HuH-7.5 (cell line): ENCODE results near the gene GALNTL6.
"Not testable (repeated sequence)": the region's sequence is repeated elsewhere in the genome, so short reads cannot be mapped to it uniquely, and the experiment has no call there.

ENCODE experiments used
- DNase-seq: peaks from one replicate; pipeline ENCODE4 v3.0.0; 2011; ENCODE audit warnings: low spot score

The GALNTL6 gene

DNA sequence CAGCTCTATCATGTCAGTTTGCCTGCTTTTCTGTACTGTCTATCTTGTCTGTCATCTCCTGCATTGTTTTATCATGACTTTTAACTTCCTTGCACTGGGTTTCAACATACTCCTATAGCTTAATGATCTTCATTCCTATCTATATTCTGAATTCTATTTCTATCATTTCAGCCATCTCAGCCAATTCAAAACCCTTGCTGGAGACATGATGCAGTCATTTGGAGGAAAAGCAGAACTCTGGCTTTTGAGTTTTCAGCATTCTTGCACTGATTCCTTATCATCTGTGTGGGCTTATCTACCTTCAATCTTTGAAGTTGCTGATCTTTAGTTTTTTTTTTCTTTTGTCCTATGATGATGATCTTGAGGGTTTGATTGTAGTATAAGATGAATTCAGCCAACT, 861.6 kb downstream of the GALNTL6 start:
- no peak for DNase-seq

- no peak for DNase-seq
These were observed 862.0 kb downstream of the GALNTL6 start for GRCh38 chr4:172675232-172675631.

- DNase-seq, result no peak
These were observed 867.5 kb downstream of the GALNTL6 start for GRCh38 chr4:172680691-172681090.

GRCh38 chr4:172683021-172683420, 869.8 kb downstream of the GALNTL6 start:
- no peak for DNase-seq

- DNase-seq, result no peak
These were observed 872.8 kb downstream of the GALNTL6 start for GRCh38 chr4:172686021-172686420.

DNA sequence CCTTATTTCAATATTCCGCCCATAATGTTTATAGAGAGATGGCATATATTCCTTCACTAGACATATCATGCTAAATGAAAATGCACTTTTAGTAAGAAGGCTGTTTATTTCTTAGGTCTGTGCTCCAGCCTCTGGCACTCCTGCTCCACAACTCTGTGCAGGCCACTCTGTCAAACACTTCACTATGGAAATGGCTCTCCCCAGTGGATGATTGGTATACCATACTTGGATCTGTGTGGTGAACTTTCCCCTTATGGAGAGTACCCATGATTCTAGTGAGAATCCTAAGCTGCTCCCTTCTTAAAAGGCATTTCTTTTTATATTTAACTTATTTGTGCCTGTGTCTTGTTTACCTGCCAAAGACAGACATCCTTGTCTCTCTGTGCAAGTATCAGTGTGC, 875.3 kb downstream of the GALNTL6 start:
- no peak for DNase-seq

- no peak for DNase-seq
These were observed 878.3 kb downstream of the GALNTL6 start for GRCh38 chr4:172691552-172691951.

- DNase-seq, result no peak
These were observed 879.5 kb downstream of the GALNTL6 start for GRCh38 chr4:172692701-172693100.

DNA sequence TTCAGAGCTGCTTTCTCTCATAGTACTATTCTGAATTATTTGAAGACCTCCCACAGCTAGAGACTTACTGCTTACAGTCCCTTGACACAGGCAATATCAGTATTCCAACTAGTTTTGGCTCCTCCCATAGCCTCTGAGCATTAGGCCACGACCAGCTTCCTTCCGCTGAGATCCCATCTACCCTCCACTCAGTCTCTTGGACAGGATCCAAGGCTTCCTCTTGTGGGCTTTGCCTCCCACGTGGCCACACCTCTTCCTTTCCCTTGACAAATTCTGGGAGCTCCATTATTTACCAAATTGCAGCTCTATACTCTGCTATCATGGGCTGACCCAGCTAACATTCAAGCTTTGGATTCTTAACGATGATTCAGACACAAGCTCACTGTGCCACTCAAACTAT, 885.1 kb downstream of the GALNTL6 start:
- no peak for DNase-seq

DNA sequence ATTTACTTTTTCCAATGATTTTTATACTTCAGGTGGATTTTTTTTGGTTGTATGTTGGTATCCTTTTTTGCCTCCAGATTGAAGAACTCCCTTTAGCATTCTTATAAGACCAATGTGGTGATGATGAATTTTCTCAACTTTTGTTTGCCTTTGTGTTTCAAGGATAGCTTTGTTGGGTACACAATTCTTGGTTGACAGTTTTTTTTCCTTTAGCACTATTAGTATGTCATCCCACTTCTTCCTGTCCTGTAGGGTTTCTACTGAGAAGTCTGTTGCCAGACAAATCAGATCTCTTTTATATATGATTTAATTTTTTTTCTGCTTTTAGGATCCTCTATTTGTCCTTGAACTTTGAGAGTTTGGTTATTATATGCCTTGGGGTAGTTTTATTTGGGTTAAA, 892.4 kb downstream of the GALNTL6 start:
- no peak for DNase-seq

DNA sequence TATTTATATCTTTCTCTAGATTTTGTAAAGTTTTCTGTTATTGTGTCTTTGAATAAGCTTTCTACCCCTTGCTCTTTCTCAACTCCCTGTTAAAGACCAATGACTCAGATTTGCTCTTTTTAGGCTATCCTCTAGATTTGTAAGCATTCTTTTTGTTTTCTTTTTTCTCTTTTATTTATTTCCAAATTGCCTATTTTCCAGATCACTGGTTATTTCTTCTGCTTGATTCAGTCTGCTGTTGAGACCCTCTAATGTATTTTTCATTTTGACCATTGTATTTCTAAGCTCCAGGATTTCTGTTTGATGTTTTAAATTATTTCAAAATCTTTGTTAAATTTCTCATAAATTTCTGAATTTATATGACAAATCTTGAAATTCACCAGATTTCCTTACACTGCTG, 892.8 kb downstream of the GALNTL6 start:
- DNase-seq, result no peak

GRCh38 chr4:172707622-172708021, 894.4 kb downstream of the GALNTL6 start:
- no peak for DNase-seq

DNA sequence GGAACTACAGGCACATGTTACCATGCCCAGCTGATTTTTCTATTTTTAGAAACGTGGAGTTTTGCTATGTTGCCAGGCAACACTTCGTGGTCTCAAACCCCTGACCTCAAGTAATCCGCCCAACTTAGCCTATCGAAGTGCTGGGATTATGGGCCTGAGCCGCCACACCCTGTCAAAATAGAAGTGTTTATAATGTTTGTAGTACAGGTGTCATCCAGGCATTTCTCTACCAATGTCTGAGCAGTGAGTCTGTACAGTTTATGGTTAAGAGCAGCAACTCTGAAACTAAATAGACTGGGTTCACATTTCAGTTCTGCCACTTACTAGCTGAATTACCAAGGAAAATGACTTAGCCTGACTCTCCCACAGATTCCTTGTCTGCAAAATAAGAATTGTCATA, 895.0 kb downstream of the GALNTL6 start:
- no peak for DNase-seq

- no peak for DNase-seq
These were observed 896.2 kb downstream of the GALNTL6 start for GRCh38 chr4:172709376-172709775.

- DNase-seq, result no peak
These were observed 903.1 kb downstream of the GALNTL6 start for GRCh38 chr4:172716291-172716690.

- no peak for DNase-seq
These were observed 908.5 kb downstream of the GALNTL6 start for GRCh38 chr4:172721659-172722058.

DNA sequence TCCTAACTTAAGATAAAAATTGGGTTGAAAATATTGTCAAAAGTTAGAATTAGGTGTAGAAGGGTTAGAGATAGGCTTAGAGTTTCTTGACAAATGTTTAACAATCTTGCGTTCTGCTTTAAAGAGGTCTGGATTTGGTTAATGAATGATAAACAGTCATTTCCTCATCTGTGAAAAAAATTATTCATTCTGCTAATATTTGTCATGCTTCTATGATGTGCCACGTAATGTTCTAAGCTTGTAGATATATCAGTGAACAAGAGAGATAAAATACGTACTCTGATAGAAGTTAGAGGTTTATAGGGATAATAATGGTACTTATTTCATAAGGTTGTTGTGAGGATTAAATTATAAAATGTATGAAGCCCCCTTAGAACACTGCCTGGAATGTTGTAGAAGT, 912.4 kb downstream of the GALNTL6 start:
- no peak for DNase-seq

DNA sequence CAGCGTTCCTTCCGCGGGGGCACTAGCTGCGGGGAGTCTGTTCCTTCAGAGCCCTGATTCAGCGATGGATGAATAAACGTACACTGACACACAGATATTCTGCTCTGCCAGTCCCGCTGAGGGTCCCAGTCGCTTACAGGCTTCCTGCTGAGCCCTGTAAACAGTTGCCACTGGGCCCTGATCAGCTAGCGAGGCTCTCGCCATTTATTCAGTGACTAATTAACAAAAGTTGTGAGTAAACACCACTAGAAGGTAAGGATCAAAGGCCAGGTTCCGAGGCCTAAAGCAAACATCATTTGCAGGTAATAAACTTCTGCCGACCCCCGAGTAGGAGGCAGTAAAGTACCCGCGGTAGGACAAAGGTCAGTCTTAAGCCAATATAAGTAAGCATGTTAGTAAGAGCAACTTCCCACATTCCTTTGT, 912.8 kb downstream of the GALNTL6 start:
- DNase-seq, result peak; percentile 7

- DNase-seq, result no peak
These were observed 914.4 kb downstream of the GALNTL6 start for GRCh38 chr4:172727631-172728030.

DNA sequence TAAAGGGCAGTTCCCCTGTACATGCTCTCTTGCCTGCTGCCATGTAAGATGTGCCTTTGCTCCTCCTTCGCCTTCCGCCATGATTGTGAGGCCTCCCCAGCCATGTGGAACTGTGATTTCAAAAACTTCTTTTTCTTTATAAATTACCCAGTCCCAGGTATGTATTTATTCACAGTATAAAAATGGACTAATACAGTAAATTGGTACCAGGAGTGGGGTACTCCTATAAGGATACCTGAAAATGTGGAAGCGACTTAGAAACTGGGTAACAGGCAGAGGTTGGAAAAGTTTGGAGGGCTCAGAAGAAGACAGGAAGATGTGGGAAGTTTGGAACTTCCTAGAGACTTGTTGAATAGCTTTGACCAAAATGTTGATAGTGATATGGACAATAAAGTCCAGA, 920.4 kb downstream of the GALNTL6 start:
- not testable (repeated sequence) for DNase-seq

DNA sequence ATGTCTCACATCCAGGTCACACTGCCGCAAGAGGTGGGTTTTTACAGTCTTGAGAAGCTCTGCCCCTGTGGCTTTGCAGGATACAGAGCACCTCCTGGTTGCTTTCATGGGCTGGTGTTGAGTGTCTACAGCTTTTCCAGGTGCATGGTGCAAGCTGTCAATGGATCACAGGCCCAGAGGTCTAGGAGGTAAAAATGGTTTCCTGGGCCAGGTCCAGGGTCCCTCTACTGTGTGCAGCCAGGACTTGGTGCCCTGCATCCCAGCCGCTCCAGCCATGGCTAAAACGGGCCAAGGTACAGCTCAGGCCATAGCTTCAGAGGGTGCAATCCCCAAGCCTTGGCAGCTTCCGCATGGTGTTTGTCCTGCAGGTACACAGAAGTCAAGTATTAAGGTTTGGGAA, 921.4 kb downstream of the GALNTL6 start:
- no peak for DNase-seq

DNA sequence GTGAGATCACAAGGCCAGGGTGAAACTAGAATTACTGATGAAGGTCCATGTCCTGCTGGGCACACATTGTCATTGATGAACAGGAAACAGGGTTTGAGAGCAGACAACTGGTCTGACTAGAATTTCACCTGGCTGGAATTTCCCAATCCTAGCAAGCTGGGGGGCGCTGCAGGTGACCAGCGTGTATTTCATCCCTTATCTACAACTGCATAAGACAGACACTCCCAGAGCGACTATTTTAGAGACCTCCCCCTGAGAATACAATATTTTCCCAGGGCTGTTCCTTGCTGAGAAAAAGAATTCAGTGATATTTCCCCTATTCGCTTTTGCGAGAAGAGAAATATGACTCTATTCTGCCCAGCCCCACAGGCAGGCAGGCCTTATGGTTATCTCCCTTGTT, 922.8 kb downstream of the GALNTL6 start:
- DNase-seq, result no peak

GRCh38 chr4:172740434-172740833, 927.2 kb downstream of the GALNTL6 start:
- DNase-seq, result no peak

GRCh38 chr4:172750910-172751309, 937.7 kb downstream of the GALNTL6 start:
- no peak for DNase-seq

DNA sequence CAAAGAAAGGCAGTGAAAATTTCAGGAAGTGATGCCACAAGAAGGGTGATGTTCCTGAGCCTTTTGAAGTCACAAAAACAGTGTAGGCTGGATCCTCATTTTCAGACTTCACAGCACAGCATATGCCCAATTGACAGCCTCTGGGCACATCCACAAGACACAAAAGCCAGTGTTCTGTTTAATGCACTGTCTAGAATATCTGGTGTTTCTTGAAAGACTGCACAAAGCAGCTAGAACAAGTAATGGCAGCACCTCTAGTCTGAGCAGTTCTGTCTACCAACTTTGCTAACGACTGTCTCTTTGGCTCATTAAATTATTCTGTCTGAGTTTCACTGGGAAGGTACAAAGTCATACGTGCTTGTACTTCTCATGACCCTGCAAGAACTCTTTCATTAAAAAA, 938.3 kb downstream of the GALNTL6 start:
- DNase-seq, result no peak
